H1 (cell line): ENCODE results near the gene DENND11. TPM values are rescaled to one million over a fixed set of nuclear protein-coding genes. Genes with fewer than 3 reads are reported as not detected.

ENCODE experiments used
- CTCF ChIA-PET: fragments of 300-600 bp; sonication (Branson Sonifier 250); formaldehyde crosslinking; loops from one replicate; lab custom pipeline; 2021; ENCODE audit not compliant: partially characterized antibody; lab: Charles Lee
- POLR2A ChIA-PET: fragments of 300-600 bp; sonication (Branson Sonifier 250); formaldehyde crosslinking; loops from one replicate; lab custom pipeline; 2021; ENCODE audit warnings: inconsistent platforms; ENCODE audit not compliant: partially characterized antibody; lab: Charles Lee
- DNase-seq, 2 experiments: peaks; one replicate each; pipeline versions ENCODE4 v3.0.0 to v3.0.0-alpha.2; 2010 to 2022; ENCODE audit warnings: low spot score in 2 of 2, low read depth in 1 of 2, mixed read lengths in 1 of 2
- FAIRE-seq: peaks from 2 replicates; lab custom pipeline; 2011; peaks lifted over from hg19 to GRCh38; lab: Jason Lieb, UNC
- H2AFZ ChIP-seq: 2 replicates; pipeline ENCODE4 v1.8.1; 2012; ENCODE audit warnings: low read length, inconsistent platforms
- H2AK5ac ChIP-seq: 2 replicates; pipeline ENCODE4 v1.6.1; 2013; ENCODE audit warnings: low read depth, low read length
- H2BK120ac ChIP-seq: replicated peaks from 2 replicates; pipeline ENCODE3; 2013; ENCODE audit warnings: low read depth, low read length, inconsistent platforms
- H2BK12ac ChIP-seq: 2 replicates; pipeline ENCODE4 v1.6.1; 2013; ENCODE audit warnings: low read depth, low read length
- H2BK15ac ChIP-seq: 2 replicates; pipeline ENCODE4 v1.6.1; 2013; ENCODE audit warnings: low read length
- H2BK20ac ChIP-seq: 2 replicates; pipeline ENCODE4 v1.6.1; 2013; ENCODE audit warnings: low read length
- H2BK5ac ChIP-seq: 2 replicates; pipeline ENCODE4 v1.6.1; 2013; ENCODE audit warnings: low read depth, low read length
- H3K14ac ChIP-seq: 2 replicates; pipeline ENCODE4 v1.6.1; 2013; ENCODE audit warnings: inconsistent platforms; ENCODE audit not compliant: insufficient read length
- H3K18ac ChIP-seq: 2 replicates; pipeline ENCODE4 v1.6.1; 2013; ENCODE audit warnings: low read length; ENCODE audit errors: extremely low read depth
- H3K23ac ChIP-seq: 2 replicates; pipeline ENCODE4 v1.6.1; 2013; ENCODE audit warnings: inconsistent platforms; ENCODE audit not compliant: insufficient read length
- H3K23me2 ChIP-seq: 2 replicates; pipeline ENCODE4 v1.6.1; 2013; ENCODE audit warnings: low read depth, low read length
- H3K27ac ChIP-seq: 2 replicates; pipeline ENCODE4 v1.6.1; 2011; ENCODE audit warnings: low read depth, low read length, inconsistent platforms
- H3K27me3 ChIP-seq, 4 experiments: replicated peaks in 1 of 4; 1 replicate in 1 of 4; 2 replicates in 3 of 4; pipeline versions ENCODE4 v1.6.1 to v1.8.1; 2011 to 2013; ENCODE audit warnings: low read length in 3 of 4, mild to moderate bottlenecking in 3 of 4, inconsistent platforms in 2 of 4, mixed read lengths in 2 of 4, moderate library complexity in 1 of 4; ENCODE audit not compliant: control insufficient read depth in 3 of 4, insufficient read depth in 3 of 4; ENCODE audit errors: extremely low read depth in 1 of 4
- H3K36me3 ChIP-seq, 4 experiments: 2 replicates each; pipeline versions ENCODE4 v1.6.1 to v1.8.1; 2011 to 2013; ENCODE audit warnings: mild to moderate bottlenecking in 4 of 4, low read length in 3 of 4, moderate library complexity in 2 of 4, control low read depth in 1 of 4, inconsistent platforms in 1 of 4; ENCODE audit not compliant: insufficient read depth in 4 of 4, control insufficient read depth in 2 of 4
- H3K4ac ChIP-seq: replicated peaks from 2 replicates; pipeline ENCODE3; 2013; ENCODE audit warnings: low read length, low read depth, mixed read lengths, inconsistent platforms; ENCODE audit not compliant: insufficient read length
- H3K4me1 ChIP-seq, 4 experiments: replicated peaks in 1 of 4; 1 replicate in 1 of 4; 2 replicates in 3 of 4; pipeline versions ENCODE4 v1.6.1 to v1.8.1; 2011 to 2013; ENCODE audit warnings: low read length in 3 of 4, inconsistent platforms in 2 of 4, mixed read lengths in 1 of 4; ENCODE audit not compliant: insufficient read depth in 4 of 4, control insufficient read depth in 3 of 4
- H3K4me2 ChIP-seq, 2 experiments: 2 replicates each; pipeline versions ENCODE4 v1.6.1 to v1.8.1; 2011 to 2013; ENCODE audit warnings: low read depth in 2 of 2, low read length in 2 of 2, control low read depth in 1 of 2, inconsistent platforms in 1 of 2, mild to moderate bottlenecking in 1 of 2; ENCODE audit not compliant: insufficient read depth in 1 of 2
- H3K4me3 ChIP-seq, 4 experiments: fragments of 200-600, 300-600 bp in 1 of 4; sonication (generic), shearing (Covaris generic), sonication (Bioruptor Twin) in 1 of 4; 2 replicates each; pipeline versions ENCODE4 v1.5.1 to v1.8.1; 2011 to 2016; ENCODE audit warnings: low read length in 4 of 4, low read depth in 3 of 4, control low read depth in 2 of 4, inconsistent platforms in 2 of 4, mild to moderate bottlenecking in 2 of 4, mixed read lengths in 1 of 4, moderate library complexity in 1 of 4; ENCODE audit not compliant: insufficient read depth in 2 of 4; ENCODE audit errors: extremely low read depth in 1 of 4
- H3K56ac ChIP-seq: replicated peaks from 2 replicates; pipeline ENCODE3; 2013; ENCODE audit warnings: low read depth, mild to moderate bottlenecking, mixed read lengths, low read length, inconsistent platforms; ENCODE audit not compliant: insufficient read length
- H3K79me1 ChIP-seq: 2 replicates; pipeline ENCODE4 v1.6.1; 2013; ENCODE audit warnings: low read depth, low read length, control low read depth
- H3K79me2 ChIP-seq, 2 experiments: 2 replicates each; pipeline versions ENCODE4 v1.6.1 to v1.8.1; 2012 to 2013; ENCODE audit warnings: low read length in 2 of 2, mild to moderate bottlenecking in 2 of 2, inconsistent platforms in 1 of 2; ENCODE audit not compliant: insufficient read depth in 2 of 2, control insufficient read depth in 1 of 2
- H3K9ac ChIP-seq, 4 experiments: replicated peaks in 1 of 4; 1 replicate in 1 of 4; 2 replicates in 3 of 4; pipeline versions ENCODE4 v1.6.1 to v1.8.1; 2011 to 2013; ENCODE audit warnings: low read depth in 3 of 4, low read length in 3 of 4, control low read depth in 2 of 4, mild to moderate bottlenecking in 2 of 4, moderate library complexity in 2 of 4, inconsistent platforms in 1 of 4; ENCODE audit errors: extremely low read depth in 1 of 4
- H3K9me3 ChIP-seq, 2 experiments: 2 replicates each; pipeline versions ENCODE4 v1.6.1 to v1.8.1; 2012 to 2013; ENCODE audit warnings: mild to moderate bottlenecking in 2 of 2, moderate library complexity in 2 of 2, control low read depth in 1 of 2, inconsistent platforms in 1 of 2, low read depth in 1 of 2, low read length in 1 of 2, mixed read lengths in 1 of 2; ENCODE audit not compliant: insufficient read depth in 2 of 2
- H4K20me1 ChIP-seq, 2 experiments: replicated peaks in 1 of 2; 2 replicates each; pipeline versions ENCODE3 to v1.8.1; 2011 to 2013; ENCODE audit warnings: inconsistent platforms in 2 of 2, low read length in 2 of 2, mild to moderate bottlenecking in 1 of 2; ENCODE audit not compliant: insufficient read depth in 2 of 2, control insufficient read depth in 1 of 2
- H4K5ac ChIP-seq: 2 replicates; pipeline ENCODE4 v1.6.1; 2013; ENCODE audit warnings: low read length, low read depth, mixed read lengths, inconsistent platforms; ENCODE audit not compliant: insufficient read length
- H4K8ac ChIP-seq: 2 replicates; pipeline ENCODE4 v1.8.0; 2013; ENCODE audit warnings: mild to moderate bottlenecking, moderate library complexity, low read length, inconsistent platforms; ENCODE audit not compliant: insufficient read depth; ENCODE audit errors: extremely low read depth
- H4K91ac ChIP-seq: replicated peaks from 2 replicates; pipeline ENCODE3; 2013; ENCODE audit warnings: low read length, mixed read lengths, inconsistent platforms; ENCODE audit not compliant: insufficient read length
- GABPA ChIP-seq: IDR thresholded peaks from 2 replicates; pipeline ENCODE4 v1.6.1; 2011; ENCODE audit warnings: mild to moderate bottlenecking, low read length, moderate library complexity, borderline replicate concordance; ENCODE audit not compliant: insufficient read depth
- JUN ChIP-seq: IDR thresholded peaks from 2 replicates; pipeline ENCODE4 v1.6.1; 2011; ENCODE audit warnings: low read depth, mild to moderate bottlenecking, improper control_type of control experiment, low read length
- POU5F1 ChIP-seq: IDR thresholded peaks from 2 replicates; pipeline ENCODE4 v1.6.1; 2011; ENCODE audit warnings: low read depth, mild to moderate bottlenecking, low read length, moderate library complexity
- SP4 ChIP-seq: IDR thresholded peaks from 2 replicates; pipeline ENCODE4 v1.6.1; 2012; ENCODE audit warnings: low read length, inconsistent platforms
- SUZ12 ChIP-seq: fragments of 200-600 bp; sonication (generic); IDR thresholded peaks from 2 replicates; pipeline ENCODE4 v1.6.1; 2012; ENCODE audit warnings: mild to moderate bottlenecking, inconsistent platforms, low read length, moderate library complexity, mixed read lengths
- TBP ChIP-seq: IDR thresholded peaks from 2 replicates; pipeline ENCODE4 v1.6.1; 2011; ENCODE audit warnings: low read depth, low read length, improper control_type of control experiment
- TCF12 ChIP-seq: IDR thresholded peaks from 2 replicates; pipeline ENCODE4 v1.6.1; 2011; ENCODE audit warnings: low read depth, mild to moderate bottlenecking, low read length
- ZNF274 ChIP-seq: IDR thresholded peaks from 2 replicates; pipeline ENCODE4 v1.7.0; 2012; ENCODE audit warnings: low read length, borderline replicate concordance; ENCODE audit errors: extremely low read depth
- WGBS, 2 experiments: shearing (Covaris generic) in 1 of 2; methylation state at CpG; one replicate each; pipeline versions ENCODE4 v1.1.6 to v1.1.7; 2013 to 2015; ENCODE audit warnings: low lambda C conversion rate in 2 of 2, mixed read lengths in 2 of 2, inconsistent platforms in 1 of 2, low coverage in 1 of 2, missing lambda C conversion rate in 1 of 2; ENCODE audit not compliant: insufficient replicate concordance in 2 of 2, insufficient coverage in 1 of 2, insufficient read length in 1 of 2; ENCODE audit errors: extremely low coverage in 1 of 2, missing lambda C conversion rate in 1 of 2; 5-methylcytosine and 5-hydroxymethylcytosine counted together
- polyA plus RNA-seq, 7 experiments: library from polyadenylated mRNA; depleted of rRNA in 3 of 7; stranded (reverse) in 5 of 7; unstranded in 2 of 7; fragments of >200 nt in 5 of 7; fragments of 200-250 nt in 2 of 7; gene quantifications; 1 replicate in 5 of 7; 2 replicates in 1 of 7; 4 replicates in 1 of 7; pipeline versions ENCODE4 v1.2.1 to v1.2.3, GENCODE V29; 2011 to 2013; ENCODE audit warnings: missing spikeins in 2 of 7, mixed read lengths in 2 of 7
- total RNA-seq: library from RNA; stranded (reverse); fragmentation: NEBNext Ultra II Directional; extraction: Animal tissue kit (Norgen Biotek cat#: 25700); gene quantifications from 2 replicates; pipeline ENCODE4 v1.2.1, GENCODE V29; 2021
- TF ChIP-seq, protein P1 (sequence below), 3 experiments: IDR thresholded peaks; 1 replicate in 2 of 3; 2 replicates in 1 of 3; pipeline versions ENCODE4 v1.5.1 to v1.6.1; 2011; ENCODE audit warnings: low read length in 3 of 3, mild to moderate bottlenecking in 3 of 3, inconsistent platforms in 2 of 3, low read depth in 1 of 3, moderate library complexity in 1 of 3; ENCODE audit not compliant: insufficient read depth in 1 of 3; ENCODE audit errors: control extremely low read depth in 1 of 3

The DENND11 gene
- total and polyA plus RNA-seq, 2 of the 8 experiments (the other 6 are each of a cell fraction or from before 2014, with no cell fraction given), result 8.0 to 26.8 TPM

DNA sequence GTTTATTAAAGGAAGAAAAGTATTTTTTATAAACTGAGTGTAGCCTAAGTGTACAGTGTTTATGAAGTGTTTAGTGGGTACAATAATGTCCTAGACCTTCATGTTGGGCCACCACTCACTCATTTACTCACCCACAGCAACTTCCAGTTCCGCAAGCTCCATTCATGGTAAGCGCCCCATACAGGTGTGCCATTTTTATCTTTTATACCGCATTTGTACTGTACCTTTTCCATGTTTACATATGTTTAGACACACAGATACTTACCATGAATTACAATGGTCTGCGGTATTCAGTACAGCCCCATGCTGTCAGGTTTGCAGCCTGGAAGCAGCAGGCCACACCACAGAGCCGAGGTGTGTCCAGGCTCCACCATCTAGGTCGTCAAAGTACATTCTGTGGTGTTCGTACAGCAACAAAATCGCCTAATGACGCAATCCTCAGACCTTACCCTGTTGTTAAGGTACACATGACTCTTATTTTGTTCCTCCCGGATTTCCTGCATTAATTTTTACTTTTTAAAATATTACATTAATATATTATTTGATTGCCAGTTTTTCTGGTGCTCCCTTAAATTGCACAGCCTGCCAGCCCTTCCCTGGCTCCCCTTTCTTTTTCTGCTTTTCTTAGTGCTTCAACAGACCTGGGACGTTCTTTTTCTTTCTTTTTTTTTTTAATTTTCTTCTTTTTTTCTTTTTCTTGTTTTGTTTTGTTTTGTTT lies 35.3 kb upstream of the DENND11 start:
- no peak for FAIRE-seq
- no peak for DNase-seq
- no peak overlapping the region for H4K91ac ChIP-seq
- no peak overlapping the region; the same call in 1 of the 2 replicates for H2BK5ac ChIP-seq
- peak overlapping the region; percentile 92; the same call in 1 of the 2 replicates for H2AFZ ChIP-seq
- no peak overlapping the region for H3K4ac ChIP-seq
- no peak overlapping the region for H3K23ac ChIP-seq
- H3K79me1 ChIP-seq, result peaks cover 4% of the 10 kb centered on the region; the same call in 1 of the 2 replicates
- peak overlapping the region in 3 of 4 experiments; percentile 23 to 100 (median 95); a peak in 5 of 8 replicates for H3K4me3 ChIP-seq
- ChIA-PET CTCF (interaction anchor here (0.5 to 2.0 kb wide), 20 partner anchors 8 to 1209 kb away, joined by 3 to 16 read pairs (median 4); partner anchors contain the start of genes DENND11, TAS2R3 and WEE2), POLR2A (interaction anchor here (1.0 to 3.3 kb wide), 6 partner anchors 15 to 117 kb away, joined by 3 to 21 read pairs (median 6); no protein-coding TSS in a partner anchor)
- H3K56ac ChIP-seq, result no peak overlapping the region
- peak overlapping the region; percentile 15 for H4K5ac ChIP-seq
- peaks cover 4 to 39% of the 10 kb centered on the region in 2 experiments for H3K79me2 ChIP-seq
- H3K9me3 ChIP-seq, result no peaks in the 10 kb centered on the region
- H3K36me3 ChIP-seq, result peaks cover 3 to 28% (median 14%) of the 10 kb centered on the region in 4 experiments; a peak in 7 of 8 replicates
- H3K18ac ChIP-seq, result no peak overlapping the region
- H4K8ac ChIP-seq, result 0 out of 2 replicates have a peak overlapping the region, but pooled peaks have one; percentile 45
- H2BK15ac ChIP-seq, result no peak overlapping the region
- peaks cover 0 to 2% of the 10 kb centered on the region in 2 experiments for H4K20me1 ChIP-seq
- H3K27ac ChIP-seq, result 0 out of 2 replicates have a peak overlapping the region, but pooled peaks have one; percentile 49
- H2BK20ac ChIP-seq, result no peak overlapping the region
- H2BK12ac ChIP-seq, result no peak overlapping the region
- H3K4me2 ChIP-seq, result peak overlapping the region; percentile 35 to 69
- peaks cover 2% of the 10 kb centered on the region; the same call in 1 of the 2 replicates for H3K23me2 ChIP-seq
- no peak overlapping the region for H3K14ac ChIP-seq
- 88% methylated on average over 11 of the region's 11 CpGs; no CpG with 5 or more reads in 1 of the 2 experiments for whole genome bisulfite sequencing, 2 experiments
- no peaks in the 10 kb centered on the region for H3K27me3 ChIP-seq
- H2AK5ac ChIP-seq, result no peak overlapping the region
- no peak overlapping the region for H3K9ac ChIP-seq
- no peak overlapping the region for H2BK120ac ChIP-seq
- H3K4me1 ChIP-seq, result peaks cover 0 to 6% (median 2%) of the 10 kb centered on the region in 4 experiments; a peak in 3 of 7 replicates
- TF ChIP-seq SUZ12 (no peak), POU5F1 (no peak), TBP (no peak), ZNF274 (no peak), JUN (no peak), SP4 (no peak), TCF12 (no peak), GABPA (no peak)
- TF ChIP-seq, protein P1, sequence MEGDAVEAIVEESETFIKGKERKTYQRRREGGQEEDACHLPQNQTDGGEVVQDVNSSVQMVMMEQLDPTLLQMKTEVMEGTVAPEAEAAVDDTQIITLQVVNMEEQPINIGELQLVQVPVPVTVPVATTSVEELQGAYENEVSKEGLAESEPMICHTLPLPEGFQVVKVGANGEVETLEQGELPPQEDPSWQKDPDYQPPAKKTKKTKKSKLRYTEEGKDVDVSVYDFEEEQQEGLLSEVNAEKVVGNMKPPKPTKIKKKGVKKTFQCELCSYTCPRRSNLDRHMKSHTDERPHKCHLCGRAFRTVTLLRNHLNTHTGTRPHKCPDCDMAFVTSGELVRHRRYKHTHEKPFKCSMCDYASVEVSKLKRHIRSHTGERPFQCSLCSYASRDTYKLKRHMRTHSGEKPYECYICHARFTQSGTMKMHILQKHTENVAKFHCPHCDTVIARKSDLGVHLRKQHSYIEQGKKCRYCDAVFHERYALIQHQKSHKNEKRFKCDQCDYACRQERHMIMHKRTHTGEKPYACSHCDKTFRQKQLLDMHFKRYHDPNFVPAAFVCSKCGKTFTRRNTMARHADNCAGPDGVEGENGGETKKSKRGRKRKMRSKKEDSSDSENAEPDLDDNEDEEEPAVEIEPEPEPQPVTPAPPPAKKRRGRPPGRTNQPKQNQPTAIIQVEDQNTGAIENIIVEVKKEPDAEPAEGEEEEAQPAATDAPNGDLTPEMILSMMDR (IDR thresholded peaks at IDR 0.05; ENCODE audit: control extremely low read depth in 1 of 3, insufficient read depth in 1 of 3, low read depth in 1 of 3, low read length in 3 of 3), result no peak
